MM.1S (cell line): Measurements from ENCODE around the gene DNLZ.

Source experiments
- DNase-seq: peaks from one replicate; pipeline ENCODE4 v3.0.0-alpha.2; 2015
- H2AFZ ChIP-seq: fragments of 300-600 bp; sonication (generic); 2 replicates; pipeline ENCODE4 v1.6.0; 2016; ENCODE audit warnings: antibody characterized with exemption, low read length
- H3F3A ChIP-seq: fragments of 300-600 bp; sonication (generic); 2 replicates; pipeline ENCODE4 v1.6.1; 2016; ENCODE audit warnings: mild to moderate bottlenecking, antibody characterized with exemption, low read length, moderate library complexity, mixed read lengths; ENCODE audit not compliant: insufficient read depth
- H3K27ac ChIP-seq: fragments of 300-600 bp; sonication (generic); 2 replicates; pipeline ENCODE4 v1.5.1; 2016; ENCODE audit warnings: mild to moderate bottlenecking, low read length
- H3K27me3 ChIP-seq: fragments of 300-600 bp; sonication (generic); replicated peaks from 2 replicates; pipeline ENCODE4 v1.6.0; 2016; ENCODE audit warnings: low read length; ENCODE audit not compliant: insufficient read depth
- H3K36me3 ChIP-seq: fragments of 300-600 bp; sonication (generic); replicated peaks from 2 replicates; pipeline ENCODE4 v1.6.1; 2016; ENCODE audit warnings: mild to moderate bottlenecking, low read length, mixed read lengths; ENCODE audit not compliant: insufficient read depth
- H3K4me1 ChIP-seq: fragments of 300-600 bp; sonication (generic); 2 replicates; pipeline ENCODE4 v1.6.1; 2016; ENCODE audit warnings: low read length, mixed read lengths
- H3K4me2 ChIP-seq: fragments of 300-600 bp; sonication (generic); 2 replicates; pipeline ENCODE4 v1.6.0; 2016; ENCODE audit warnings: low read depth, low read length
- H3K4me3 ChIP-seq: fragments of 300-600 bp; sonication (generic); 2 replicates; pipeline ENCODE4 v1.5.1; 2016; ENCODE audit warnings: low read length, mixed read lengths
- H3K79me2 ChIP-seq: fragments of 300-600 bp; sonication (generic); 2 replicates; pipeline ENCODE4 v1.6.1; 2016; ENCODE audit warnings: mixed run types, low read length, mixed read lengths
- H3K9ac ChIP-seq: fragments of 300-600 bp; sonication (generic); 2 replicates; pipeline ENCODE4 v1.6.1; 2016; ENCODE audit warnings: low read length, mixed read lengths
- H3K9me2 ChIP-seq: fragments of 300-600 bp; sonication (generic); replicated peaks from 2 replicates; pipeline ENCODE4 v1.6.1; 2016; ENCODE audit warnings: mild to moderate bottlenecking, low read length, mixed read lengths; ENCODE audit not compliant: insufficient read depth
- H3K9me3 ChIP-seq: fragments of 300-600 bp; sonication (generic); replicated peaks from 2 replicates; pipeline ENCODE4 v1.6.1; 2016; ENCODE audit warnings: mild to moderate bottlenecking, low read length, mixed read lengths; ENCODE audit not compliant: insufficient read depth
- H4K20me1 ChIP-seq: fragments of 300-600 bp; sonication (generic); 2 replicates; pipeline ENCODE4 v1.6.1; 2016; ENCODE audit warnings: mild to moderate bottlenecking, low read length, moderate library complexity, mixed read lengths; ENCODE audit not compliant: insufficient read depth
- CTCF ChIP-seq: fragments of 300-600 bp; sonication (generic); IDR thresholded peaks from 2 replicates; pipeline ENCODE4 v1.5.1; 2016; ENCODE audit warnings: antibody characterized with exemption, low read length, mixed read lengths
- EZH2 ChIP-seq: fragments of 300-600 bp; sonication (generic); optimal IDR thresholded peaks from 2 replicates; pipeline ENCODE3; 2017; ENCODE audit warnings: low read depth, mild to moderate bottlenecking, antibody characterized with exemption, low read length, mixed read lengths
- EZH2phosphoT487 ChIP-seq: fragments of 300-600 bp; sonication (generic); IDR thresholded peaks from 2 replicates; pipeline ENCODE4 v1.6.1; 2018; ENCODE audit warnings: antibody characterized with exemption, low read length

Gene DNLZ

GRCh38 chr9:136377341-136378169 lies 14.0 kb upstream of the DNLZ start:
- H3K36me3 ChIP-seq: no peaks in the 10 kb centered on the region
- no peaks in the 10 kb centered on the region for H3K4me1 ChIP-seq
- H4K20me1 ChIP-seq: no peaks in the 10 kb centered on the region

GRCh38 chr9:136376457-136376856 lies 12.9 kb upstream of the DNLZ start:
- no peaks in the 10 kb centered on the region for H3K9me3 ChIP-seq
- no peaks in the 10 kb centered on the region for H3F3A ChIP-seq
- H3K4me2 ChIP-seq: no peak overlapping the region
- no peaks in the 10 kb centered on the region for H3K36me3 ChIP-seq
- no peak overlapping the region for H3K27ac ChIP-seq
- no peak for DNase-seq
- H3K4me1 ChIP-seq: no peaks in the 10 kb centered on the region
- no peaks in the 10 kb centered on the region for H3K9me2 ChIP-seq
- no peaks in the 10 kb centered on the region for H3K79me2 ChIP-seq
- TF ChIP-seq EZH2 (no peak), EZH2phosphoT487 (no peak), CTCF (no peak)
- no peak overlapping the region for H3K9ac ChIP-seq
- H4K20me1 ChIP-seq: no peaks in the 10 kb centered on the region
- no peak overlapping the region for H3K4me3 ChIP-seq
- H2AFZ ChIP-seq: no peak overlapping the region
- peaks cover 13% of the 10 kb centered on the region; the same call in 1 of the 2 replicates for H3K27me3 ChIP-seq

More at GRCh38 chr9:136377341-136378169, 14.0 kb upstream of the DNLZ start:
- no peaks in the 10 kb centered on the region for H3F3A ChIP-seq
- H3K4me3 ChIP-seq: no peak overlapping the region
- no peak overlapping the region for H3K4me2 ChIP-seq
- no peak for DNase-seq
- H2AFZ ChIP-seq: no peak overlapping the region
- no peaks in the 10 kb centered on the region for H3K9me3 ChIP-seq
- H3K27me3 ChIP-seq: peaks cover 7% of the 10 kb centered on the region; the same call in 1 of the 2 replicates
- H3K9ac ChIP-seq: no peak overlapping the region
- no peak overlapping the region for H3K27ac ChIP-seq
- no peaks in the 10 kb centered on the region for H3K79me2 ChIP-seq
- H3K9me2 ChIP-seq: no peaks in the 10 kb centered on the region
- TF ChIP-seq CTCF: no peak
- no peak for TF ChIP-seq EZH2phosphoT487
- no peak for TF ChIP-seq EZH2

GRCh38 chr9:136375096-136375495 lies 11.6 kb upstream of the DNLZ start:
- no peak overlapping the region for H3K4me2 ChIP-seq
- H3K36me3 ChIP-seq: no peaks in the 10 kb centered on the region

More at GRCh38 chr9:136375096-136375495, 11.6 kb upstream of the DNLZ start:
- Histone ChIP-seq H3K9me2 (no peaks in the 10 kb centered on the region), H3K4me1 (no peaks in the 10 kb centered on the region), H3F3A (no peaks in the 10 kb centered on the region), H3K9ac (no peak overlapping the region), H3K27ac (no peak overlapping the region), H3K4me3 (no peak overlapping the region), H3K27me3 (peaks cover 15% of the 10 kb centered on the region; the same call in 1 of the 2 replicates), H3K9me3 (no peaks in the 10 kb centered on the region), H3K79me2 (no peaks in the 10 kb centered on the region), H2AFZ (no peak overlapping the region), H4K20me1 (no peaks in the 10 kb centered on the region)
- DNase-seq: no peak
- no peak for TF ChIP-seq CTCF
- no peak for TF ChIP-seq EZH2
- no peak for TF ChIP-seq EZH2phosphoT487
